ENCODE data around the gene TOPAZ1.

The TOPAZ1 gene

GRCh38 chr3:44241706-44242105, at the start of gene TOPAZ1:
TSS of gene TOPAZ1 (plus strand) at chr3:44241886. CDS start at chr3:44242054, 168 bp downstream.
- no peak for TF ChIP-seq CTCF (IDR thresholded peaks at IDR 0.05; ENCODE audit: low read depth, low read length)

GRCh38 chr3:44198284-44199269, 43.1 kb upstream of the TOPAZ1 start:
- H3K4me3 ChIP-seq (ENCODE audit: low read depth, low read length) = no peak overlapping the region
- peak; percentile 84 for TF ChIP-seq CTCF (IDR thresholded peaks at IDR 0.05; ENCODE audit: low read depth, low read length)

More at GRCh38 chr3:44241706-44242105, at the start of gene TOPAZ1:
- H3K4me3 ChIP-seq (ENCODE audit: low read depth, low read length) = no peak within 1 kb of the TSS

- no peak for TF ChIP-seq CTCF (IDR thresholded peaks at IDR 0.05; ENCODE audit: low read depth, low read length)
- H3K4me3 ChIP-seq (ENCODE audit: low read depth, low read length) = no peak overlapping the region
Observed at GRCh38 chr3:44206261-44206660, 35.4 kb upstream of the TOPAZ1 start.

GRCh38 chr3:44206862-44207652, 34.6 kb upstream of the TOPAZ1 start:
- TF ChIP-seq CTCF (IDR thresholded peaks at IDR 0.05; ENCODE audit: low read depth, low read length) = no peak
- H3K4me3 ChIP-seq (ENCODE audit: low read depth, low read length) = no peak overlapping the region

GRCh38 chr3:44208086-44208485, 33.6 kb upstream of the TOPAZ1 start:
- no peak overlapping the region for H3K4me3 ChIP-seq (ENCODE audit: low read depth, low read length)
- TF ChIP-seq CTCF (IDR thresholded peaks at IDR 0.05; ENCODE audit: low read depth, low read length) = no peak

- no peak for TF ChIP-seq CTCF (IDR thresholded peaks at IDR 0.05; ENCODE audit: low read depth, low read length)
- no peak overlapping the region for H3K4me3 ChIP-seq (ENCODE audit: low read depth, low read length)
Observed at GRCh38 chr3:44208568-44208967, 33.1 kb upstream of the TOPAZ1 start.

Measured in WI38 (cell line).